Keratinocyte (primary cell): Measurements from ENCODE around the gene KLK3. TPM values are rescaled to one million over a fixed set of nuclear protein-coding genes. Genes with fewer than 3 reads are reported as not detected.

Source experiments
- DNase-seq: peaks from one replicate; pipeline ENCODE4 v3.0.0-alpha.2; 2011; ENCODE audit warnings: low read depth, missing footprints, low spot score
- FAIRE-seq: peaks from 2 replicates; lab custom pipeline; 2011; peaks lifted over from hg19 to GRCh38; lab: Jason Lieb, UNC
- H2AFZ ChIP-seq: 2 replicates; pipeline ENCODE4 v1.6.0; 2012; ENCODE audit warnings: low read length, control low read depth, inconsistent platforms; ENCODE audit not compliant: control insufficient read depth
- H3K27ac ChIP-seq: 2 replicates; pipeline ENCODE4 v1.5.1; 2011; ENCODE audit warnings: low read length; ENCODE audit not compliant: control insufficient read depth, insufficient read depth
- H3K27me3 ChIP-seq: 3 replicates; pipeline ENCODE4 v1.6.0; 2011; ENCODE audit warnings: low read length; ENCODE audit not compliant: control insufficient read depth, insufficient read depth; ENCODE audit errors: extremely low read depth
- H3K36me3 ChIP-seq, 2 experiments: 2 replicates in 1 of 2; 3 replicates in 1 of 2; pipeline ENCODE4 v1.5.1; 2011; ENCODE audit warnings: low read length in 2 of 2, mild to moderate bottlenecking in 1 of 2; ENCODE audit not compliant: control insufficient read depth in 2 of 2, insufficient read depth in 2 of 2; ENCODE audit errors: extremely low read depth in 1 of 2
- H3K4me1 ChIP-seq: 3 replicates; pipeline ENCODE4 v1.5.1; 2011; ENCODE audit warnings: low read length; ENCODE audit not compliant: control insufficient read depth, insufficient read depth; ENCODE audit errors: extremely low read depth
- H3K4me2 ChIP-seq: 3 replicates; pipeline ENCODE4 v1.6.0; 2011; ENCODE audit warnings: low read depth, low read length; ENCODE audit not compliant: control insufficient read depth, insufficient read depth; ENCODE audit errors: extremely low read depth
- H3K4me3 ChIP-seq, 3 experiments: fragments of 200-600 bp in 1 of 3; sonication (generic) in 1 of 3; 2 replicates in 2 of 3; 3 replicates in 1 of 3; pipeline ENCODE4 v1.5.1; 2011 to 2016; ENCODE audit warnings: low read length in 3 of 3, mild to moderate bottlenecking in 3 of 3, control low read depth in 2 of 3, inconsistent platforms in 1 of 3, low read depth in 1 of 3, mixed read lengths in 1 of 3, mixed run types in 1 of 3, moderate library complexity in 1 of 3; ENCODE audit not compliant: control insufficient read depth in 2 of 3, insufficient read depth in 2 of 3; ENCODE audit errors: extremely low read depth in 1 of 3
- H3K79me2 ChIP-seq: 2 replicates; pipeline ENCODE4 v1.6.0; 2012; ENCODE audit warnings: low read length; ENCODE audit not compliant: control insufficient read depth, insufficient read depth
- H3K9ac ChIP-seq: 3 replicates; pipeline ENCODE4 v1.6.0; 2011; ENCODE audit warnings: low read length; ENCODE audit not compliant: control insufficient read depth, insufficient read depth; ENCODE audit errors: extremely low read depth
- H3K9me1 ChIP-seq: 3 replicates; pipeline ENCODE4 v1.6.0; 2011; ENCODE audit warnings: low read length; ENCODE audit not compliant: control insufficient read depth, insufficient read depth; ENCODE audit errors: extremely low read depth
- H3K9me3 ChIP-seq: 2 replicates; pipeline ENCODE4 v1.5.1; 2012; ENCODE audit warnings: low read depth, low read length; ENCODE audit not compliant: control insufficient read depth
- H4K20me1 ChIP-seq: 3 replicates; pipeline ENCODE4 v1.6.0; 2011; ENCODE audit warnings: low read length; ENCODE audit not compliant: control insufficient read depth, insufficient read depth; ENCODE audit errors: extremely low read depth
- EZH2 ChIP-seq: IDR thresholded peaks from one replicate; pipeline ENCODE4 v1.6.1; 2012; ENCODE audit warnings: inconsistent platforms, mild to moderate bottlenecking, low read length, moderate library complexity
- dilution Hi-C: fragments of 300-500 bp; cut with MboI; formaldehyde crosslinking; loops from one replicate; pipeline ENCODE4 v1.7.0; 2020; ENCODE audit warnings: low sequenced_read_pairs; ENCODE audit not compliant: extremely low pct_ligation_motif_present
- polyA plus RNA-seq, 5 experiments: library from polyadenylated mRNA; depleted of rRNA in 3 of 5; stranded (reverse) in 3 of 5; stranded (forward) in 1 of 5; unstranded in 1 of 5; fragments of >200 nt; gene quantifications; 1 replicate in 1 of 5; 2 replicates in 3 of 5; 3 replicates in 1 of 5; pipeline versions ENCODE4 v1.2.1 to v1.2.3, GENCODE V29; 2011 to 2012; ENCODE audit warnings: missing spikeins in 2 of 5, low read depth in 1 of 5, low replicate concordance in 1 of 5
- TF ChIP-seq, protein P1 (sequence below), 3 experiments: IDR thresholded peaks in 1 of 3; conservative IDR thresholded peaks in 1 of 3; optimal IDR thresholded peaks in 1 of 3; 2 replicates in 2 of 3; 3 replicates in 1 of 3; pipeline versions ENCODE3 to v1.5.1; 2011; ENCODE audit warnings: low read length in 3 of 3, mild to moderate bottlenecking in 3 of 3, moderate library complexity in 2 of 3, control low read depth in 1 of 3, inconsistent platforms in 1 of 3; ENCODE audit not compliant: insufficient read depth in 2 of 3; ENCODE audit errors: extremely low read depth in 1 of 3

The KLK3 gene
- polyA plus RNA-seq, 1 donor (not counting 4 experiments of a cell fraction or from before 2014, with no cell fraction given) = not detected

DNA sequence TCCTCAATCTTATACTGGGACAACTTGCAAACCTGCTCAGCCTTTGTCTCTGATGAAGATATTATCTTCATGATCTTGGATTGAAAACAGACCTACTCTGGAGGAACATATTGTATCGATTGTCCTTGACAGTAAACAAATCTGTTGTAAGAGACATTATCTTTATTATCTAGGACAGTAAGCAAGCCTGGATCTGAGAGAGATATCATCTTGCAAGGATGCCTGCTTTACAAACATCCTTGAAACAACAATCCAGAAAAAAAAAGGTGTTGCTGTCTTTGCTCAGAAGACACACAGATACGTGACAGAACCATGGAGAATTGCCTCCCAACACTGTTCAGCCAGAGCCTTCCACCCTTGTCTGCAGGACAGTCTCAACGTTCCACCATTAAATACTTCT is 4.0 kb upstream of the KLK3 start:
- dilution Hi-C loops = no loop called here
- Histone ChIP-seq H3K27me3 (peaks cover 13% of the 10 kb centered on the region), H3K4me3 (no peak overlapping the region), H3K9me3 (no peaks in the 10 kb centered on the region), H3K79me2 (no peaks in the 10 kb centered on the region), H3K9me1 (no peaks in the 10 kb centered on the region), H3K36me3 (no peaks in the 10 kb centered on the region), H4K20me1 (no peaks in the 10 kb centered on the region), H3K4me1 (no peaks in the 10 kb centered on the region), H3K27ac (no peak overlapping the region), H2AFZ (no peak overlapping the region), H3K4me2 (no peak overlapping the region), H3K9ac (no peak overlapping the region)
- TF ChIP-seq EZH2 = no peak
- TF ChIP-seq, protein P1, sequence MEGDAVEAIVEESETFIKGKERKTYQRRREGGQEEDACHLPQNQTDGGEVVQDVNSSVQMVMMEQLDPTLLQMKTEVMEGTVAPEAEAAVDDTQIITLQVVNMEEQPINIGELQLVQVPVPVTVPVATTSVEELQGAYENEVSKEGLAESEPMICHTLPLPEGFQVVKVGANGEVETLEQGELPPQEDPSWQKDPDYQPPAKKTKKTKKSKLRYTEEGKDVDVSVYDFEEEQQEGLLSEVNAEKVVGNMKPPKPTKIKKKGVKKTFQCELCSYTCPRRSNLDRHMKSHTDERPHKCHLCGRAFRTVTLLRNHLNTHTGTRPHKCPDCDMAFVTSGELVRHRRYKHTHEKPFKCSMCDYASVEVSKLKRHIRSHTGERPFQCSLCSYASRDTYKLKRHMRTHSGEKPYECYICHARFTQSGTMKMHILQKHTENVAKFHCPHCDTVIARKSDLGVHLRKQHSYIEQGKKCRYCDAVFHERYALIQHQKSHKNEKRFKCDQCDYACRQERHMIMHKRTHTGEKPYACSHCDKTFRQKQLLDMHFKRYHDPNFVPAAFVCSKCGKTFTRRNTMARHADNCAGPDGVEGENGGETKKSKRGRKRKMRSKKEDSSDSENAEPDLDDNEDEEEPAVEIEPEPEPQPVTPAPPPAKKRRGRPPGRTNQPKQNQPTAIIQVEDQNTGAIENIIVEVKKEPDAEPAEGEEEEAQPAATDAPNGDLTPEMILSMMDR (optimal IDR thresholded peaks at IDR 0.05 in 1 of 3, IDR thresholded peaks at IDR 0.05 in 1 of 3, conservative IDR thresholded peaks at IDR 0.05 in 1 of 3; ENCODE audit: extremely low read depth in 1 of 3, insufficient read depth in 2 of 3, low read length in 3 of 3) = no peak
- no peak for DNase-seq
- no peak for FAIRE-seq

- Histone ChIP-seq H3K9me1 (no peaks in the 10 kb centered on the region), H3K27me3 (peaks cover 13% of the 10 kb centered on the region), H3K36me3 (no peaks in the 10 kb centered on the region), H4K20me1 (no peaks in the 10 kb centered on the region), H3K79me2 (no peaks in the 10 kb centered on the region), H3K9me3 (no peaks in the 10 kb centered on the region), H3K4me2 (no peak overlapping the region), H3K4me3 (no peak overlapping the region), H3K27ac (no peak overlapping the region), H3K4me1 (no peaks in the 10 kb centered on the region), H2AFZ (no peak overlapping the region), H3K9ac (no peak overlapping the region)
- dilution Hi-C loops = no loop called here
- DNase-seq (no peak), FAIRE-seq (no peak)
- TF ChIP-seq EZH2 = no peak
- TF ChIP-seq, protein P1 (optimal IDR thresholded peaks at IDR 0.05 in 1 of 3, IDR thresholded peaks at IDR 0.05 in 1 of 3, conservative IDR thresholded peaks at IDR 0.05 in 1 of 3; ENCODE audit: extremely low read depth in 1 of 3, insufficient read depth in 2 of 3, low read length in 3 of 3) = no peak
Observed at GRCh38 chr19:50851620-50852019, 3.1 kb upstream of the KLK3 start.
